ENCODE measurements around the gene MTA1. TPM values are rescaled to one million over a fixed set of nuclear protein-coding genes. Genes with fewer than 3 reads are reported as not detected.

Gene MTA1
- total RNA-seq, 1 experiment from 2014 or later, result 24.0 TPM

- DNase-seq (ENCODE audit: low spot score), result no peak
Observed at GRCh38 chr14:105460616-105461015, 41.0 kb downstream of the MTA1 start.

GRCh38 chr14:105461903-105462302 lies 42.3 kb downstream of the MTA1 start:
- DNase-seq (ENCODE audit: low spot score), result no peak

- DNase-seq (ENCODE audit: low spot score), result no peak
Observed at GRCh38 chr14:105464501-105464900, 44.9 kb downstream of the MTA1 start.

GRCh38 chr14:105465209-105466031 lies 45.8 kb downstream of the MTA1 start:
- no peak for DNase-seq (ENCODE audit: low spot score)

- no peak for DNase-seq (ENCODE audit: low spot score)
Observed at GRCh38 chr14:105466531-105467248, 47.1 kb downstream of the MTA1 start.

- no peak for DNase-seq (ENCODE audit: low spot score)
Observed at GRCh38 chr14:105467249-105467941, 47.8 kb downstream of the MTA1 start.

GRCh38 chr14:105467942-105468471 lies 48.4 kb downstream of the MTA1 start:
- DNase-seq (ENCODE audit: low spot score), result no peak

GRCh38 chr14:105468621-105469241 lies 49.1 kb downstream of the MTA1 start:
- DNase-seq (ENCODE audit: low spot score), result no peak

GRCh38 chr14:105469456-105470349 lies 50.1 kb downstream of the MTA1 start:
- DNase-seq (ENCODE audit: low spot score), result no peak

- no peak for DNase-seq (ENCODE audit: low spot score)
Observed at GRCh38 chr14:105470350-105471296, 51.0 kb downstream of the MTA1 start.

- no peak for DNase-seq (ENCODE audit: low spot score)
Observed at GRCh38 chr14:105471297-105471821, 51.7 kb downstream of the MTA1 start.

GRCh38 chr14:105471823-105472485 lies 52.3 kb downstream of the MTA1 start:
- DNase-seq (ENCODE audit: low spot score), result no peak

- no peak for DNase-seq (ENCODE audit: low spot score)
Observed at GRCh38 chr14:105472486-105472991, 52.9 kb downstream of the MTA1 start.

GRCh38 chr14:105473033-105473676 lies 53.5 kb downstream of the MTA1 start:
- DNase-seq (ENCODE audit: low spot score), result no peak

- peak; percentile 85 for DNase-seq (ENCODE audit: low spot score)
Observed at GRCh38 chr14:105473677-105474482, 54.3 kb downstream of the MTA1 start.

- DNase-seq (ENCODE audit: low spot score), result no peak
Observed at GRCh38 chr14:105474483-105475268, 55.0 kb downstream of the MTA1 start, which contains the start of gene CRIP2. TSS of gene CRIP2 (plus strand) at chr14:105474821. CDS start at chr14:105474863, 42 bp downstream.

Data from H4 (cell line).